H9 (cell line): ENCODE data around the gene FNDC3B. TPM values are rescaled to one million over a fixed set of nuclear protein-coding genes. Genes with fewer than 3 reads are reported as not detected.

Source experiments
- DNase-seq: peaks from one replicate; pipeline ENCODE4 v3.0.0-alpha.2; 2017
- H2AFZ ChIP-seq: one replicate; pipeline ENCODE4 v1.6.1; 2013; ENCODE audit warnings: mild to moderate bottlenecking, low read length, control low read depth, moderate library complexity
- H2AK5ac ChIP-seq: 2 replicates; pipeline ENCODE4 v1.6.1; 2013; ENCODE audit warnings: low read length, control low read depth, mixed read lengths; ENCODE audit not compliant: insufficient read length
- H2BK120ac ChIP-seq: one replicate; pipeline ENCODE4 v1.6.1; 2013; ENCODE audit warnings: low read depth, mild to moderate bottlenecking, low read length, control low read depth, inconsistent platforms; ENCODE audit not compliant: poor library complexity, severe bottlenecking
- H2BK12ac ChIP-seq: 2 replicates; pipeline ENCODE4 v1.6.1; 2013; ENCODE audit warnings: low read length, control low read depth, mixed read lengths, low read depth; ENCODE audit not compliant: insufficient read length
- H2BK15ac ChIP-seq: 2 replicates; pipeline ENCODE4 v1.6.1; 2013; ENCODE audit warnings: low read depth, low read length, control low read depth
- H2BK20ac ChIP-seq: one replicate; pipeline ENCODE4 v1.6.1; 2013; ENCODE audit warnings: low read depth, mild to moderate bottlenecking, low read length, control low read depth, inconsistent platforms; ENCODE audit not compliant: poor library complexity, severe bottlenecking
- H2BK5ac ChIP-seq: 2 replicates; pipeline ENCODE4 v1.6.1; 2013; ENCODE audit warnings: low read length, control low read depth, mixed read lengths; ENCODE audit not compliant: insufficient read length
- H3K14ac ChIP-seq: 2 replicates; pipeline ENCODE4 v1.6.1; 2013; ENCODE audit warnings: low read length, control low read depth; ENCODE audit not compliant: insufficient read depth
- H3K18ac ChIP-seq: 2 replicates; pipeline ENCODE4 v1.6.1; 2013; ENCODE audit warnings: low read depth, mild to moderate bottlenecking, mixed read lengths, low read length, control low read depth; ENCODE audit not compliant: insufficient read length
- H3K23ac ChIP-seq: 2 replicates; pipeline ENCODE4 v1.6.1; 2013; ENCODE audit warnings: low read length, control low read depth, mixed read lengths, low read depth; ENCODE audit not compliant: insufficient read length
- H3K23me2 ChIP-seq: 2 replicates; pipeline ENCODE4 v1.6.1; 2013; ENCODE audit warnings: low read depth, mild to moderate bottlenecking, mixed read lengths, low read length, control low read depth; ENCODE audit not compliant: insufficient read length, poor library complexity, severe bottlenecking
- H3K27ac ChIP-seq: 2 replicates; pipeline ENCODE4 v1.5.1; 2013; ENCODE audit warnings: low read length, control low read depth, mixed read lengths, low read depth; ENCODE audit not compliant: insufficient read length
- H3K27me3 ChIP-seq: 2 replicates; pipeline ENCODE4 v1.6.1; 2013; ENCODE audit warnings: low read length, control low read depth, inconsistent platforms; ENCODE audit not compliant: insufficient read depth
- H3K4ac ChIP-seq: 2 replicates; pipeline ENCODE4 v1.6.1; 2013; ENCODE audit warnings: low read depth, mild to moderate bottlenecking, control low read depth, inconsistent platforms, low read length, moderate library complexity
- H3K4me1 ChIP-seq: 2 replicates; pipeline ENCODE4 v1.6.1; 2013; ENCODE audit warnings: low read length, control low read depth, inconsistent platforms; ENCODE audit not compliant: insufficient read depth
- H3K4me2 ChIP-seq: 2 replicates; pipeline ENCODE4 v1.6.1; 2013; ENCODE audit warnings: low read length, control low read depth, mixed read lengths; ENCODE audit not compliant: insufficient read length, insufficient read depth
- H3K56ac ChIP-seq: 2 replicates; pipeline ENCODE4 v1.6.1; 2013; ENCODE audit warnings: low read depth, mild to moderate bottlenecking, mixed read lengths, low read length, control low read depth; ENCODE audit not compliant: insufficient read length
- H3K79me1 ChIP-seq: 2 replicates; pipeline ENCODE4 v1.6.1; 2013; ENCODE audit warnings: low read depth, mild to moderate bottlenecking, moderate library complexity, low read length, control low read depth, inconsistent platforms; ENCODE audit not compliant: insufficient read depth, poor library complexity, severe bottlenecking
- H3K79me2 ChIP-seq: 2 replicates; pipeline ENCODE4 v1.6.1; 2013; ENCODE audit warnings: low read length, control low read depth, inconsistent platforms; ENCODE audit not compliant: insufficient read depth
- H3K9ac ChIP-seq: 2 replicates; pipeline ENCODE4 v1.6.1; 2013; ENCODE audit warnings: low read length, control low read depth, mixed read lengths; ENCODE audit not compliant: insufficient read length; ENCODE audit errors: extremely low read depth
- H3K9me3 ChIP-seq: one replicate; pipeline ENCODE4 v1.6.1; 2013; ENCODE audit warnings: low read depth, low read length, inconsistent platforms; ENCODE audit not compliant: control insufficient read depth
- H3T11ph ChIP-seq: one replicate; pipeline ENCODE4 v1.6.1; 2013; ENCODE audit warnings: mild to moderate bottlenecking, low read length, control low read depth, inconsistent platforms
- H4K20me1 ChIP-seq: one replicate; pipeline ENCODE4 v1.6.1; 2013; ENCODE audit not compliant: control insufficient read depth, insufficient read length, insufficient read depth
- H4K5ac ChIP-seq: 2 replicates; pipeline ENCODE4 v1.6.1; 2013; ENCODE audit warnings: low read depth, mild to moderate bottlenecking, mixed read lengths, low read length, control low read depth; ENCODE audit not compliant: insufficient read length
- H4K8ac ChIP-seq: replicated peaks from 2 replicates; pipeline ENCODE4 v1.6.1; 2013; ENCODE audit warnings: low read length, control low read depth, mixed read lengths, low read depth; ENCODE audit not compliant: insufficient read length
- H4K91ac ChIP-seq: 2 replicates; pipeline ENCODE4 v1.6.1; 2013; ENCODE audit warnings: low read depth, mild to moderate bottlenecking, moderate library complexity, mixed read lengths, low read length, control low read depth; ENCODE audit not compliant: insufficient read length
- H3K27ac Mint-ChIP-seq, 3 experiments: 2 replicates in 2 of 3; 3 replicates in 1 of 3; pipeline ENCODE4 v1.8.0; 2020 to 2021; ENCODE audit warnings: mixed read lengths in 3 of 3, mild to moderate bottlenecking in 1 of 3, moderate library complexity in 1 of 3
- H3K27me3 Mint-ChIP-seq: 2 replicates; pipeline ENCODE4 v1.8.0; 2021; ENCODE audit warnings: low read depth, mild to moderate bottlenecking, moderate library complexity, mixed read lengths
- H3K36me3 Mint-ChIP-seq, 3 experiments: 2 replicates in 2 of 3; 3 replicates in 1 of 3; pipeline ENCODE4 v1.8.0; 2020 to 2021; ENCODE audit warnings: low read depth in 3 of 3, mixed read lengths in 3 of 3; ENCODE audit not compliant: insufficient read depth in 1 of 3
- H3K4me1 Mint-ChIP-seq, 2 experiments: 2 replicates each; pipeline ENCODE4 v1.8.0; 2020; ENCODE audit warnings: mixed read lengths in 2 of 2
- H3K4me3 Mint-ChIP-seq, 2 experiments: 2 replicates in 1 of 2; 3 replicates in 1 of 2; pipeline ENCODE4 v1.8.0; 2020 to 2021; ENCODE audit warnings: mild to moderate bottlenecking in 2 of 2, mixed read lengths in 2 of 2, moderate library complexity in 1 of 2
- H3K9me3 Mint-ChIP-seq, 2 experiments: 2 replicates in 1 of 2; 3 replicates in 1 of 2; pipeline ENCODE4 v1.8.0; 2020; ENCODE audit warnings: mild to moderate bottlenecking in 2 of 2, mixed read lengths in 2 of 2, moderate library complexity in 1 of 2
- WGBS: extraction: QIAGEN DNeasy Blood & Tissue Kit; methylation state at CpG from one replicate; pipeline ENCODE4 v1.1.7; 2013; ENCODE audit warnings: missing lambda C conversion rate, low lambda C conversion rate, mixed read lengths; ENCODE audit not compliant: insufficient read length; ENCODE audit errors: extremely low coverage; 5-methylcytosine and 5-hydroxymethylcytosine counted together
- total RNA-seq: library from RNA; stranded (reverse); gene quantifications from 2 replicates; pipeline ENCODE4 v1.2.1, GENCODE V29; 2021
- TF ChIP-seq, protein P1 (sequence below): fragments of 200-600 bp; sonication (generic); conservative IDR thresholded peaks from 3 replicates; pipeline ENCODE4 v1.8.0; 2021; ENCODE audit warnings: antibody characterized with exemption, mild to moderate bottlenecking

Gene FNDC3B
- total RNA-seq, 1 experiment from 2014 or later: 43.8 TPM

DNA sequence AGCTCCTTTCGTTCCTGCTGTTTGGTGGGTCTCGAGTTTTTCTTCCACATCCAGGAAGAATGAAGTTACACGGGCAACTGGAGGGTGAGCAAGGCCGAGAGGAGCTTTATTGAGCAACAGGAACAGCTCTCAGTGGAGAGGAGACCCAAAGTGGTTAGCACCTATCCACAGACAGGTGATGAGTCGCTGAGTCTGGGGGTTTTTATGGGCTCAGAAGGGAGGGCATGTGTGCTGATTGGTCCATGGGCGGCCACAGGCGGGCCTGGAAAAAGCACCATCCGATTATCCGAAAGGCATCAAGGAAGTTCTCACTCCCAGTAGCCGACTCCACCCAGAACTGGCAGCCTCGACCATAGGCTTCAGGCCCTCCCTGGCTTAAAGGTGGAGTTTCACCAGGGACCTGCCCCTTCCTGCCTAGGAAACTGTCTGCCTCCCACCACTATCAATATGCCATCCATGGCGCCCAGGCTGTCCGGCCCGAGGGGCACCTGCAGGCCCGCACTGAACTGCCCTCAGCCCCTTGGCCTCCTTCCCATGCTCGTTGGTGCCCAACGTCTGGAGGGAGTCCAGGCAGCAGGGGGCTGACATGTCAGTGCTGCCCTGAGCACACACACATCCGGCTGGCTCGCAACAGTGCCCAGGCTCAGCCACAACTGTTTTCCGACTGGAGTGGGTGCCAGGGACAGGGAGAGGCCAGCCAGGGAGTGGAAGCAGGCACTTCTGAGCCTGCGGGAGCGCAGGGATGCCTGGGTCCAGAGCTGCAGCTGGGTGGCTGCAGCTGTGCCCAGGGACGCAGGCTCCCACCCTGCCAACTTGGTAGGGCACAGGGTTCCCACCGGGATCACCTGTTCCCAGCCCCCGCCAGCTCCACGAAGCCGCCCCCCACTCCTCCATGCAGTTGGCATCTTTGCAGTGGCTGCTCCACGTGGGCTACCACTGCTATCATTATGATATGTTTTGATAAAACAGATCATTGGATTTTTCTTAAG, 170.2 kb downstream of the FNDC3B start:
- H3K36me3 Mint-ChIP-seq: peaks cover 14 to 21% (median 20%) of the 10 kb centered on the region in 3 experiments
- H3K4me1 ChIP-seq: no peaks in the 10 kb centered on the region; the same call in 1 of the 2 replicates
- no peak overlapping the region for H3K56ac ChIP-seq
- no peak overlapping the region; a peak in 1 of 5 replicates for H3K4me3 Mint-ChIP-seq
- no peaks in the 10 kb centered on the region for H3K9me3 ChIP-seq
- H3K9me3 Mint-ChIP-seq: peaks cover 9 to 11% of the 10 kb centered on the region in 2 experiments
- TF ChIP-seq, protein P1, sequence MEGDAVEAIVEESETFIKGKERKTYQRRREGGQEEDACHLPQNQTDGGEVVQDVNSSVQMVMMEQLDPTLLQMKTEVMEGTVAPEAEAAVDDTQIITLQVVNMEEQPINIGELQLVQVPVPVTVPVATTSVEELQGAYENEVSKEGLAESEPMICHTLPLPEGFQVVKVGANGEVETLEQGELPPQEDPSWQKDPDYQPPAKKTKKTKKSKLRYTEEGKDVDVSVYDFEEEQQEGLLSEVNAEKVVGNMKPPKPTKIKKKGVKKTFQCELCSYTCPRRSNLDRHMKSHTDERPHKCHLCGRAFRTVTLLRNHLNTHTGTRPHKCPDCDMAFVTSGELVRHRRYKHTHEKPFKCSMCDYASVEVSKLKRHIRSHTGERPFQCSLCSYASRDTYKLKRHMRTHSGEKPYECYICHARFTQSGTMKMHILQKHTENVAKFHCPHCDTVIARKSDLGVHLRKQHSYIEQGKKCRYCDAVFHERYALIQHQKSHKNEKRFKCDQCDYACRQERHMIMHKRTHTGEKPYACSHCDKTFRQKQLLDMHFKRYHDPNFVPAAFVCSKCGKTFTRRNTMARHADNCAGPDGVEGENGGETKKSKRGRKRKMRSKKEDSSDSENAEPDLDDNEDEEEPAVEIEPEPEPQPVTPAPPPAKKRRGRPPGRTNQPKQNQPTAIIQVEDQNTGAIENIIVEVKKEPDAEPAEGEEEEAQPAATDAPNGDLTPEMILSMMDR: no peak
- H3K14ac ChIP-seq: no peak overlapping the region
- peak; percentile 31 for DNase-seq
- H3K4me1 Mint-ChIP-seq: peaks cover 34% of the 10 kb centered on the region in 2 experiments
- no peak overlapping the region for H3K27ac ChIP-seq
- H2AFZ ChIP-seq: no peak overlapping the region
- no peaks in the 10 kb centered on the region for H3K23me2 ChIP-seq
- H2BK12ac ChIP-seq: no peak overlapping the region
- H3K27me3 ChIP-seq: no peaks in the 10 kb centered on the region
- H3K23ac ChIP-seq: no peak overlapping the region
- no peak overlapping the region for H2BK5ac ChIP-seq
- no CpG with 5 or more reads among the region's 28 CpGs for WGBS
- H3K4ac ChIP-seq: no peak overlapping the region
- H3K27ac Mint-ChIP-seq: peak overlapping the region in 2 of 3 experiments; percentile 18 to 87; a peak in 2 of 7 replicates
- H3K9ac ChIP-seq: no peak overlapping the region
- no peak overlapping the region for H4K8ac ChIP-seq
- no peak overlapping the region for H2BK15ac ChIP-seq
- H2BK20ac ChIP-seq: no peak overlapping the region
- H2AK5ac ChIP-seq: no peak overlapping the region
- no peak overlapping the region for H2BK120ac ChIP-seq
- H3K27me3 Mint-ChIP-seq: no peaks in the 10 kb centered on the region
- peaks cover 5% of the 10 kb centered on the region; the same call in 1 of the 2 replicates for H3K79me2 ChIP-seq
- no peak overlapping the region for H4K5ac ChIP-seq
- H3T11ph ChIP-seq: no peak overlapping the region
- no peak overlapping the region for H4K91ac ChIP-seq
- H3K18ac ChIP-seq: no peak overlapping the region
- no peaks in the 10 kb centered on the region for H4K20me1 ChIP-seq
- no peaks in the 10 kb centered on the region for H3K79me1 ChIP-seq
- H3K4me2 ChIP-seq: no peak overlapping the region
